ENCODE measurements around the gene COX8A.
A peak's percentile ranks its signal among the peaks of the same experiment; 100 is the strongest.

The COX8A gene

DNA sequence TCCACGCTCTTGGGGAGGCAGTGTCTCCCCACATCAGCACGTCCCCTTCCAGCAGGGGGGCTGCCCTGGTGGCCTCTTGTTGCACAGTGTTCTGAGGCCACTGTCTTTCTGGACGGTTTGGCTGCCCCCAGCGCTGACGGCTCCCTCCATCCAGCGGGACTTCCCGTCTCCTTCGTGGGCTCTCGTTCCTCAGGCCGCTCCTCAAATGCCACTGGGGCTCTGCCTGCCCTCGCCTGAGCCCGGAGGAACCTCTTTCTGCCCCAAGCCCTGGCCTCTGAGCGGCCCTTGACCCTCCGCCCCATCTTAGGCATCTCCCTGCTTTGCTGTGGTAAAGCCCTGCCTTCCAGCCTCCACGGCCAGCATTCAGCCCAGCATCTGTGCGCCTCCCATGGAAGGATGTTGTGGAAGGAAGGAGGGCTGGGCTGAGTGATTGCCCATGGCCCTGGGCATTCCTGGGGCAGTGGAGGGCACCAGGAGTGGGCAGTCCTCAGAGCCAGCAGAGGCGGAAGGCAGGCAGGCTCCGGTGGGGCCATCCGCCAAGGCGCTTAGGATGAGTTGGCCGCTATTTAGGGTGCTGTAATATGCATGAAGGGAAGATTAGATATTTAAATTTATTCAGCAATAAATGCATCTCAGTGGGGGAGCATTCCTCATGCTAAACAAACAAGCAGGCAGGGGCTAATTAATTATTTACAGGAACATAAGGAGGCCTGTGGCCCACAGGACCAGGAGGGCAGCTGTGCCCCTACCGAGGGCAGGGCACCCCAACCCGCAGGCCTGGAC is 29.6 kb downstream of the COX8A start:
- no peak for DNase-seq

GRCh38 chr11:64004590-64004984 is 30.2 kb downstream of the COX8A start:
- no peak for DNase-seq

DNA sequence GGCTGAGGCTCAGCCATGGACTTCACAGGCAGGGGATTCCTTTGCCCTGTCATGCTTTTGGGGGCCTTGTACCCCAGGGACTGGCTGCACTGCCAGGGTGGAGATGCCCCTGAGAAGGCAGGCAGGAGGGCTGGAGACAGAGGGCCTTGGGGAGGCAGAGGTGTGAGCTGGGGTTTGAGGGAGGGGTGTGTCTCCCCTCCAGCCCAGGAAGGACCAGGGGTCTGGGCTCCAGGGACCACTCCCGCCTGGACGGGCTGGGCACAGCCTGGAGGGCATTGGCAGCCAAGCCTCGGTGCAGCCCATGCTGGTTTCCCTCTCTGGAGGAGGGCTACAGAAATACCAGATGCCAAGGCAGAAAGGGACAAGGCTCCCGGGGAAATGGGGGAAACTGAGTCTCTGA is 31.3 kb downstream of the COX8A start:
- DNase-seq, result no peak

DNA sequence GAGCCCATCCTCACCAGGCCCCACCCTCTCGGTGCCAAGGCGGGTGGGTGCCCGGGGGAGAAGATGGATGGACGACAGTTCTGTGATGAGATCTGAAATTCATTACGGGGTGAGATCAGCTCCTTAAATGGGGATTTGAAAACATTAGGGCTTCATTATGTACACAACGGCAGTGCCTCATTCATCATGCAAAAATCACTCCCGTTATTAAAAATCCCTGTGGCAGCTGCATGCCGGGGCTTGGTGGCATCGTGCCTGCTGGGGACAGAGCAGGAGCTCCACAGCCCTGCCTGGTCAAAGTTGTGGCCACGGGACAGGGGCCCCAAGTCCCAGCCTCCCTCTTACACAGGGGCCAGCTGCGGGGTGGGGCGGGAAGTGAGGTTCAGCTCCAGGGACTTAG is 32.0 kb downstream of the COX8A start:
- DNase-seq, result no peak

GRCh38 chr11:64007160-64007628 is 32.8 kb downstream of the COX8A start:
- DNase-seq, result no peak

- peak in 1 of 5 experiments; percentile 15 for DNase-seq
Measured at GRCh38 chr11:64007629-64008282, 33.3 kb downstream of the COX8A start.

DNA sequence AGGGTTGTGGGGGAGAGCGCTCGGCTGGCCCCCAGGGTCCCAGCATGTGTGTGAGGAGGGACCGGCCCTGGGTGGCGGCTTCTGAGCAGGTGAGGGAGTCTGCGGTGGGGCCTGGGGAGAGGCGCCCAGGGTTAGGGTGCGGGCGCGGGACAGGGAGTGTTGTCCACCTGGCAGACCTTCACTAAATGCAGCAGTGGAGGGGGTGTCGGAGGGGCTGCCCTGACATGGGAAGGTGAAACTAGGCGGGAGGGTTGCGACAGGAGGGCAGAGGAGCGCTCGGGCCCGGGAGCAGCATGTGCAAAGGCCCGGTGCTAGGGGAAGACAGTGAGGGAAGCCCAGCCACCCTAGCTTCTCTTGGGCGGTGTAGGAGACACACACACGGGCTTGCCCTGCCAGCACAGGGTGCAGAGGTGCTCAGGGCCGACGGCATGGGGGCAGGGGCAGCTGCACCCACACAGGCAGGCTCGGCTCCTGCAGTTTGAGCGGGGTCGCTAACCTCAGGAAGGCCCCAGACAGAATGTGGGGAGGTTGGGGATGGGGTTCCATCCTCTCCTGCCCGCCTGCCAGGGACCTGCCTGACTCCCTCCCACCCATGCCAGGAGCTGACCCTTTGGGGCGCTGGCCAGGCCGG is 34.0 kb downstream of the COX8A start:
- DNase-seq, result no peak

DNA sequence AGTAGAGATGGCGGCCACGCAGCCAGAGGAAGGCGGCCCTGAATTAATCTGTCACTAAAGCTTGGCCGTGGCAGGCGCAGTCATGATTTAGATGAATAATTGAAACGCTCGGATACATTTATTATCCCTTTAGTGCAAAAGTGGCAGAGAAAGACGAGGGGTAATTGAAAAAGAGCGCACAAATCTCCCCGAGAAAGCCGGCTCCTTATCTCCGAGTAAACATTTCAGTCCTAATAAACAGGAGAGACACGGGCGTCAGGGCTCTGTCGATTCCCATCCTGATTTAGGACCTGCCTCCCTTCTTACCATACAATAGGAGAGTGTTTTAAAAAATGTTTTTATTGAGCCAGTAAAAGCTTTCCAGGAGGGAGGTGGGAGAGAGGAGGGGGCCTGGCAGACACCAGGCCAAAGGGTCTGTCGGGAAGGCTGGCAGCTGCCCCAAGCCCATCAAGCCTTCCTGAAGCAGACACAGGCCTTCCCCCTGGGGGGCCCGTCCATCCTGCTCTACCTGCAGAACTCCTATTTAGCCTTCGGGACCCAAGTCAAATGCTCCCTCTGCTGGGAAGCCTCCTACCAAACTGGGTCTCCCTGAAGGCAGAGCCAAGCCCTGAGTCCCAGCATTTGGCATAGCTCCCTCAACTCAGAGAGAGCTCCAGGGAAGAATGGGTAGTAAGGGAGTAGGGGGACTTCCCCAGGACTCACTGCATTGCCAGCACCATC is 34.7 kb downstream of the COX8A start:
- no peak for DNase-seq

- DNase-seq, result no peak
Measured at GRCh38 chr11:64009710-64010109, 35.3 kb downstream of the COX8A start.

DNA sequence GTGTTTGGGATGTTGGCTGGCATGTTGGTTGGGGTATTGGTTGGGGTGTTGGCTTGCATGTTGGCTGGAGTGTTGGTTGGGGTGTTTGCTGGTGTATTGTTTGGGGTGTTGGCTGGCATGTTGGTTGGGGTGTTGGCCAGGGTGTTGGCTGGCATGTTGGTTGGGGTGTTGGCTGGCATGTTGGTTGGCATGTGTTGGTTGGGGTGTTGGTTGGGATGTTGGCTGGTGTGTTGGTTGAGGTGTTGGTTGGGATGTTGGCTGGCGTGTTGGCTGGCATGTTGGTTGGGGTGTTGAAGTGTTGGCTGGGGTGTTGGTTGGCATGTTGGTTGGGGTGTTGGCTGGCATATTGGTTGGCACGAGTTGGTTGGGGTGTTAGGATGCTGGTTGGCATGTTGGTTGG is 36.4 kb downstream of the COX8A start:
- DNase-seq, result no peak

GRCh38 chr11:64011371-64011770 is 37.0 kb downstream of the COX8A start:
- DNase-seq, result no peak

GRCh38 chr11:64013141-64013896 is 38.9 kb downstream of the COX8A start:
- DNase-seq, result no peak

DNA sequence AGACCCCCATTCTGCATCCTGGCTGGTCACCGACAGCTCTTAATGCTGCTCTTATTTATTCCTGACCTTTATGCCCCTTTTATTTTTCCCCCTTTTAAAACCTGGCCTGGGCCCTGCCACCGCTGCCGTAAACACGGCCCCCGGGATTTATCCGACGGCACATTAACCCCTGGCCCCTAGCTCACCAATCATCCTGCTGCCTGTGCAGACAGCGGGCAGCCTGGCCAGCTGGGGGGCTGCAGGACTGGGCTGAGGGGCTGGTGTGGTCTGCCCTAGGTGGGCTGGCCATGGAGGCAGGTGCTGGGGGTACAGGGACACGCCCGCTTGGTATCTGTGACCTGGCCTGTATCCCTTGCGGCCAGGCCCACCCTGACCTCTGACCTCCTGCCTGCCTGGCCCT is 39.9 kb downstream of the COX8A start:
- no peak for DNase-seq

- no peak for DNase-seq
Measured at GRCh38 chr11:64015510-64015909, 41.1 kb downstream of the COX8A start.

DNA sequence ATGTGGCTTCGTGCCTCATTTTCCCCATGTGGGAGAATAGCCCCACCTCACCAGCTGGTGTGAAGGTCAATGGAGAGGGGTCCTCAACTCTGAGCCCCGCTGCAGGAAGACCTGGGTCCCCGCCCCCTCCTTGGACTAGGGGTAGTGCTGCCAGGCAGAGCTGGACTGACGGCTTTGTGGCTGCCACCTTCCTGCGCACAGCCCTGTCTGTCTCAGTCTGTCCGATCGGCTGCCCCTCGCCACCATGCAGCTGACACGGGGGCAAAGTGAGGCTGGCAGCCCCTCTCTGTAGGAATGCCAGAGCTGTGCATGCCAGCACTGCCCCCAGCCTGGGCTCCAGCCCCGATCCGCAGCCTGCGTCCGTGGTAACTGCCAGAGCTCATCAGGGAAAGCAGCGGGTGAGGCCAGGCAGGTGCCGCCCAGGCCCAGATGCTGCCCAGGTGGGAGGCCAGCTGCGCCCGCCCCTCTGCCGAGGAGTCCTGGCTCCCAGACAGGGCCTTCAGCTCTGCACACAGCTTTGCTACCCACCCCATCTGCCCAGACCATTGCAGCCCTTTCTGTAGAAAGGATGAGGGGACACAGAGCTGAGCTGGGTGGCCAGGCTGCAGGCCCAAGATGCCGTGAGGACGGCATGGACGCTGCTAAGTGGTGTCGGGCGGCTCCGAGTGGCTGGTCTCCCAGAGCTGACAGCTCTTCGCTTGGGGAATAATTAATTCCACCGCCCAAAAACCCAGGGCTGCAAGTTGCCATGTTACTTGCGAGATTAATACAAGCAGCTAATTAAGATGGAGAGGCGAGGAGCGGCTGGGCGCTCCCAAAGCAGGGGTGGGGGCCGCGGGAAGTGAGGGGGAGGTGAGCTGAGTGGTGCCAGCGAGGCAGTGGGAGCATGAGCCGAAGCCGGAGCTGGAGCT is 41.8 kb downstream of the COX8A start:
- DNase-seq, result no peak

DNA sequence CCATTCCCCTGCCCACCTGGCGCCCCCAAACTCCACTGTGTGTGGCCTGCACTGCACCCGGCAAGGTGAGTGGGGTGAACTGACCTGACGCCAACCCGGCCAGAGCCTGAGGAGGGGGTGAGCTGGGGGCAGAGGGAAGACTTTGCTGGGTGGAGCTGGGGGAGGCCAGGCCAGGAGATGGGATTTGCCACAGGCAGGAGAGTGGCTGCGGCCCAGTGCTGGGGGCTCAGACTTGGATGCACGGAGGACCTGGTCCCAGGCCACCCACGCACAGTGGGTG is 43.5 kb downstream of the COX8A start:
- no peak for DNase-seq

- DNase-seq, result no peak
Measured at GRCh38 chr11:64018310-64018709, 43.9 kb downstream of the COX8A start.

DNA sequence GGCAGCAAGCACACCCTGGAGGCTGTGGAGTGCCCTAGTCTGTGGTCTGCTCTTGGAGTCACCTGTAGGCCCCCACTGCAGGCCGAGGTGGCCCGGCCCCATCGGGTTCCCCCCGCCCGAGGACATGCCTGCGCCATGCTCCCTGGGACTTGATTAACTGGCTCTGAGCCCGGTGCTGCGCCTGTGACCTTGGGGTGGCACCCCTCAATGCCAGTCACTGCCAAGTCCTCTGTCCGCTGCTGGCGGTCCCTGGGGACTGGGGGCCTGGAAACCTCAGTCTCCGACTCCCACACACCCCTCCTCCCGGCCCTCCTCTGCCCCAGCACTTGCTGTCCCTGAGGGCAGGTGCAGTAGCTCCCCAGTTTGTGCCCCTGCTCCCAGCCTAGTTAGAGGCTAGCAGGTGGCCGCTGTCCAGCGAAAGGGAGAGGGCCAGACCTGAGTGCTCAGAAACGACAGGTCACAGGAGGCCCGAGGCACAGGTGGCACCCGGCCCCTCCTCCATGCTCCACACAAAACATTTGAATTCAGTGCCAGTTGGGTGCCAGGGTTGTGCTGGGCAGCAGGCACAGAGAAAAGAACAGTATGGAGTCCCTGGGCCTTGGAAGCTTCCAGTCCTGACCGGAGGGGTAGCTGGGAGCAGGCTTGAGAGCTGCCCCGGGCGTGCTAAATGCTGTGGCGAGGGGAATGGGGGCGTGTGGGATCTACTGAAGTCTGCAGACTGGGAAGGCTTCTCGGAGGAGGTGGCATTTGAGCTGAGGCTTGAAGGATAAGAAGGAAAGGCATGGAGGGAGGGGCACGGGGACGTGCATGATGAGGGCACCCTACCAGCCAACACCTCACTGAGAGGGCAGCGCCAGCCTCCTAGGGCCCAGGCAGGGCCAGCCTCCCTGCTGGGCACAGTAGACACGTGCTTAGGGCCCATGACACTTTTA is 45.0 kb downstream of the COX8A start:
- no peak for DNase-seq

- no peak for DNase-seq
Measured at GRCh38 chr11:64020976-64021756, 46.7 kb downstream of the COX8A start.

DNA sequence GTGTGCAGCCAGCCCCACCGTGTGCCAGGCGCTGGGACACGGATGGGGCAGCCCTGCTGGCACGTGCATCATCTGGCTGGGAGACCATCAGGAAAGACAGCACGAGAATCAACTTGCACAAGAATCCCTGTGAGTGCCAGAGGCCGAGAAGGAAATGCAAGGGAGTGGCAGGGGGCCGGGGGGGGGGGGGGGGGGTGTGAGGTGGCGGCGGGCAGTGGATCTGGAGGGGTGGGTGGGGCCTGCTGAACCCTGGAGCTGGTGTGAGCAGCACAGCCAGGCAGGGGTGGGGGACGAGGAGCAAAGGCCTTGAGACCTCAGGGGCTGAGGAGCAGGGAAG is 47.3 kb downstream of the COX8A start:
- no peak for DNase-seq
